Sigmoid colon (tissue), 7 donors: ENCODE data around the gene PLXNB1. TPM values are rescaled to one million over a fixed set of nuclear protein-coding genes. Genes with fewer than 3 reads are reported as not detected.

Experiments used
- DNase-seq: peaks from one replicate; pipeline ENCODE4 v3.0.0-alpha.2; 2019
- H3K27ac ChIP-seq, 4 donors: fragments of 200-600 bp; sonication (generic); one replicate each; pipeline ENCODE4 v1.5.1; 2016 to 2019; ENCODE audit warnings: mild to moderate bottlenecking in 1 of 4
- H3K27me3 ChIP-seq, 3 donors: fragments of 200-600 bp; sonication (generic); one replicate each; pipeline ENCODE4 v1.5.1; 2019; ENCODE audit warnings: mild to moderate bottlenecking in 1 of 3
- H3K36me3 ChIP-seq, 4 donors: fragments of 200-600 bp; sonication (generic); one replicate each; pipeline ENCODE4 v1.5.1; 2016 to 2019
- H3K4me1 ChIP-seq, 4 donors: fragments of 200-600 bp; sonication (generic); one replicate each; pipeline ENCODE4 v1.5.1; 2017 to 2019
- H3K4me3 ChIP-seq, 4 donors: fragments of 200-600 bp; sonication (generic); one replicate each; pipeline ENCODE4 v1.5.1; 2017 to 2019; ENCODE audit warnings: mild to moderate bottlenecking in 2 of 4, moderate library complexity in 1 of 4
- H3K9me3 ChIP-seq, 4 donors: fragments of 200-600 bp in 3 of 4; sonication (generic) in 3 of 4; one replicate each; pipeline versions ENCODE4 v1.5.1 to v1.6.1; 2013 to 2019
- CTCF ChIP-seq, 4 experiments: fragments of 450-650 bp in 3 of 4; fragments of 200-600 bp in 1 of 4; IDR thresholded peaks; one replicate each; pipeline ENCODE4 v1.5.1; 2016 to 2019; ENCODE audit warnings: antibody characterized with exemption in 4 of 4, mild to moderate bottlenecking in 3 of 4, moderate library complexity in 2 of 4
- EP300 ChIP-seq, 4 donors: sonication (generic); formaldehyde crosslinking; IDR thresholded peaks; one replicate each; pipeline ENCODE4 v1.6.1; 2017; ENCODE audit warnings: antibody characterized with exemption in 4 of 4
- POLR2A ChIP-seq, 2 donors: fragments of 450-650 bp; IDR thresholded peaks; one replicate each; pipeline ENCODE4 v1.6.1; 2016; ENCODE audit warnings: antibody characterized with exemption in 2 of 2, mild to moderate bottlenecking in 2 of 2, moderate library complexity in 2 of 2
- POLR2AphosphoS5 ChIP-seq, 4 donors: sonication (generic); formaldehyde crosslinking; IDR thresholded peaks; one replicate each; pipeline ENCODE4 v1.6.1; 2017; ENCODE audit warnings: antibody characterized with exemption in 4 of 4
- WGBS, 2 donors: extraction: QIAGEN DNeasy Blood & Tissue Kit; methylation state at CpG; one replicate each; pipeline ENCODE4 v1.1.7; 2013; 5-methylcytosine and 5-hydroxymethylcytosine counted together
- intact Hi-C: fragments of 100-400 bp; cut with DNase I; formaldehyde crosslinking; loops from one replicate; pipeline ENCODE4 v1.15.1; 2023
- polyA plus RNA-seq, 3 donors: library from polyadenylated mRNA; stranded (reverse); fragments of 200-250 nt; gene quantifications; one replicate each; pipeline ENCODE4 v1.2.3, GENCODE V29; 2013
- total RNA-seq, 4 donors: library from RNA; depleted of rRNA; stranded (reverse); fragments of >200 nt; gene quantifications; one replicate each; pipeline ENCODE4 v1.1.0, GENCODE V29; 2016
- donor health status: healthy with polysubstance abuse.
- donor health status: Bipolar disorder and iron deficiency.
- donor health status: healthy.

Gene PLXNB1
- total and polyA plus RNA-seq, 7 donors: 10.2 to 162 (median 65.7) TPM

DNA sequence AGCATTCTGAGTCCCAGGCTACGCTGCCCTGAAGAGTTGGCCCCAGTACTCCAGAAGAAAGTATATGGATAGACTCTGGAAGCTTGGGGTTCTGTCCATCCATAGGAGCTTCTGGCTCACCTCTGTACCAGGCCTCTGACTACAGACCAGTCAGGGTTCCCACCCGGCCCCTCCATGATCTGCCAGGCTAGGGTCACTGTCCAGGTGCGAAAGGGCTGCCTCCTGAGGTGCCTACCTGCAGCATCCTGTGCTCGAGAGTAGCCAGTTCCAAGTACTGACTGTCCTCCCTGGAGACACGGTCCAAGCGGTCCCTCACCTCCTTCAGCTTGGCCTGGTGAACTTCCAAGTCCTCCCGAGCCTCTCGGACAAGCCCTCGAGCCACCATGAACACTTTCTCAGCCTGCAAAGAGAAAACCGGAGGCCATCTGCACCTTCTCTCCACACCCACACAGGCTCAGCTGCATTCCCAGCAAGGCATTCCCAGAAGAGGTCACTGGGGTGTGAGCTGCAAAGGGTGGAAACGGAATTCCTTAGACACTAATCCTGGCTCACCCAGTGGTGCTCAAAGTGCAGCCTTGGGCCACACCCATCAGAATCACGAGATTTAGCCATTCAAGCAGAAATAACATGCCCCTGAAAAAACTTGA is 3.7 kb upstream of the PLXNB1 start:
- no peak overlapping the region for H3K4me3 ChIP-seq
- DNase-seq: peak; percentile 80
- H3K27me3 ChIP-seq: no peaks in the 10 kb centered on the region
- H3K4me1 ChIP-seq: peaks cover 0 to 37% (median 25%) of the 10 kb centered on the region in 4 donors
- peak overlapping the region; percentile 68 to 96 (median 93) for H3K27ac ChIP-seq
- H3K9me3 ChIP-seq: no peaks in the 10 kb centered on the region
- intact Hi-C loops: loop anchor here (10.0 kb wide), 1 partner anchor 239 kb away; no protein-coding TSS in a partner anchor
- WGBS, 2 donors: 40 to 75% methylated on average over 12 of the region's 12 CpGs
- TF ChIP-seq POLR2AphosphoS5 (IDR thresholded peaks at IDR 0.05): peak in 1 of 4 donors; percentile 22
- TF ChIP-seq EP300 (IDR thresholded peaks at IDR 0.05): no peak
- no peak for TF ChIP-seq POLR2A (IDR thresholded peaks at IDR 0.05)
- peaks cover 0 to 19% (median 6%) of the 10 kb centered on the region in 4 donors for H3K36me3 ChIP-seq

DNA sequence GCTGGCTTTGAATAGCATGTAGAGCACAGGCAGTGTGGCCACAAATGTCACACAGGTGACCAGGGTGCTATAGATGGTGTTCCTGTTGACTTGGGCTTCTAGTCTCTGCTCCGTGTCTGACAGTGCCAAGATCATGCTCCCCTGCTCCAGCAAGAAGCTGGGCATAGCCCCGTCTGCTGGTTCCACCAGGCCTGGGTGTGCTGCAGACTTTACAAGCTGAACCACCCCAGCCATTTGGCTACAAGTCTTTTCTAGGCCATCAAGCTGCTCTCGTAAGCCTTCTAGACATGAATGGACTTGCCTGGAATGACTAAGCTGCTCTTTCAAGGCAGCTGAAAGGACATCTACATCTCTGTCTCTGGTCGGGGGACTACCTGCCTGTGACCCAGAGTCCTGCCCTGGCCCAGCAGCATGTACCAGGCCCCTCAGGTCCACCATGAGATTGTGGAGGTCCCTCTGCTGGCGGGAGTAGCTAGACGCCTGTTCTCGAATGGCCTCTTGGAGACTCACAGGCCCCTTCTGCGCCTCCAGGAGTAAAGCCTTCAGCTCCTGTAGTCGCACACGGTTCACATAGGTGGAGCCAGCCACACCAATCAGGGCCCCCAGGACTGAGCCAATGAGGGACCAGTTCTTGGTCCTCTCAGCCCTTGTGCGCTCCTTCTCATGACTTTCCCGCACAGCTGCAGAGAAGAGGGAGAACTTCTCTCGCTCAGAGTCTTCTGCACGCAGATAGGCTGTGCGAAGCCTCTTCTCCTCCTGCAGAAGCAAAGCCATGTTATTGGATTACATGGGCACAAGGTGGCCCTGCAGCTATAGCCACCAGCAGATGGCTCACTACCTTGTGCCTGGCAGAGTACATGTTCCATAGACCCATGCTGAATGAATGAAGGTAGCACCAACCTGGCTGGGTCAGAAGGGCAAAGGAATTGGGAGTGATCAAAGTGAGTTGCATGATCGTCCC is 2.8 kb upstream of the PLXNB1 start:
- Histone ChIP-seq H3K36me3 (peaks cover 0 to 19% (median 6%) of the 10 kb centered on the region in 4 donors), H3K4me1 (peaks cover 0 to 46% (median 33%) of the 10 kb centered on the region in 4 donors), H3K4me3 (no peak overlapping the region), H3K27me3 (no peaks in the 10 kb centered on the region), H3K9me3 (no peaks in the 10 kb centered on the region), H3K27ac (peak overlapping the region; percentile 68 to 96 (median 93))
- 84 to 88% methylated on average over 16 of the region's 16 CpGs for WGBS, 2 donors
- intact Hi-C loops: loop anchor here (10.0 kb wide), 1 partner anchor 238 kb away; no protein-coding TSS in a partner anchor
- peak; percentile 59 for DNase-seq
- TF ChIP-seq POLR2AphosphoS5 (IDR thresholded peaks at IDR 0.05): no peak

DNA sequence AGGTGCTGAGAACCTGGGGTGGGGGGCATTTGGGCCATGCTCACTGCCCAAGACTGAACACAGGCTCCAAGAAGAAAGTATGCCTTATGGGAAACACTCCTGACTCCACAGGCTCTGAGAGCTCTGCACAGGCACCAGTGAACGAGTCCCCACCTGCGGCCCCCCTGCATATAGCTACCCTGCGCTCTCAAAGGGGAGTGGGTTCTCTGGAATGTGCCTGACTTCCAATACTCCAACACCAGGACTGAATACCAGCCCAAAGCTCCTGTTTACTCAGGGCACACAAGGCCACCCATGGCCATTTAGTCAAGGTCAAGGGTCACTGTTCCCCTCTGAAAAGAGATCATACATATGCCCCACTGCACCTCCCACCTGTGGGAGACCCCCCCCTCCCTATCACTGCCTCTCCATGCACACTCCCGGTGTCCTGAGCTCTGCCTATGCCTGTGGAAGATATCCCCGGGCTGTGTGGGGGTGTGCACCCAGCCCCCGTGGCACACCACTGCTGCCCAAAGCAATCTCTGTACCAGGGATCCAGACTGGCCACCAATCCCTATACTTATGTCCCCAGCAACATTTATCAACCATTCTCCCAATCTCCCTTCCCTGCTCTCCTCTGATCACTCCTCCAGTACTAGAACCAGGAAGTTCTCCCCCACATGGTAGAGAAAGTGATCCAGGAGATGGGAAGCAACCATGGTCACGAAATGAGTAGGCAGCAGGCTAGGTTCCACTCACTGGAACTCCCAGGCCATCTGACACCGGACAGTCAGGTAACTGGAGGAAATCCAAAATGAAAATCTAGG is 1.5 kb upstream of the PLXNB1 start:
- no peak overlapping the region for H3K4me3 ChIP-seq
- TF ChIP-seq CTCF (IDR thresholded peaks at IDR 0.05) (no peak), POLR2A (IDR thresholded peaks at IDR 0.05) (no peak), POLR2AphosphoS5 (IDR thresholded peaks at IDR 0.05) (no peak), EP300 (IDR thresholded peaks at IDR 0.05) (no peak)
- peaks cover 0 to 19% (median 6%) of the 10 kb centered on the region in 4 donors for H3K36me3 ChIP-seq
- no peaks in the 10 kb centered on the region for H3K27me3 ChIP-seq
- peak; percentile 58 for DNase-seq
- no peaks in the 10 kb centered on the region for H3K9me3 ChIP-seq
- 89 to 92% methylated on average over 8 of the region's 8 CpGs for WGBS, 2 donors
- H3K27ac ChIP-seq: peak overlapping the region; percentile 92 to 96 (median 93)
- intact Hi-C loops: loop anchor here (10.0 kb wide), 1 partner anchor 237 kb away; no protein-coding TSS in a partner anchor
- peaks cover 0 to 58% (median 46%) of the 10 kb centered on the region in 4 donors for H3K4me1 ChIP-seq

DNA sequence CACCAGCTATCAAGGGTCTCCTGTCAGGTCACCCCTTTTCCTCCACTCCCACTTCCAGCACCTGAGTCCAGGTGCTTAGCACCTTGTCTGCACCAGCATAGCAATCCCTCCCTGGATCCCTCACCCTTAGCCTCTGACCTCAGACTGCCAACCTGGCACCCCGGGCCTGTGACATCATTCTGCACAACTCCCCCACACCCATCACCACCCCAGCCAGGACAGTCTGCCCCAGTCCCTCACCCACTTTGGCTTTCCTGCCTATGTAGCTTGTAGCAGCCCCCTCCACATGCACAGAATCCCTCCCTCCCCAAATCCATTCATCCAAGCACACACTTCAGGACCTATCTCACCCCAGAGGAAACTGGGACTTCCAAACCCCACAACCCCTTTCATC is 819 bp upstream of the PLXNB1 start:
- peak; percentile 62 for DNase-seq
- Histone ChIP-seq H3K9me3 (no peaks in the 10 kb centered on the region), H3K4me3 (no peak overlapping the region), H3K4me1 (peaks cover 0 to 63% (median 52%) of the 10 kb centered on the region in 4 donors), H3K27me3 (no peaks in the 10 kb centered on the region), H3K27ac (peak overlapping the region; percentile 92 to 96 (median 93)), H3K36me3 (peaks cover 0 to 19% (median 6%) of the 10 kb centered on the region in 4 donors)
- intact Hi-C loops: loop anchor here (10.0 kb wide), 1 partner anchor 236 kb away; no protein-coding TSS in a partner anchor
- WGBS, 2 donors: 41 to 79% methylated on average over 1 of the region's 1 CpG
- no peak for TF ChIP-seq POLR2AphosphoS5 (IDR thresholded peaks at IDR 0.05)
- no peak for TF ChIP-seq POLR2A (IDR thresholded peaks at IDR 0.05)
- no peak for TF ChIP-seq EP300 (IDR thresholded peaks at IDR 0.05)
- TF ChIP-seq CTCF (IDR thresholded peaks at IDR 0.05): no peak

- 1% methylated on average over 86 of the region's 86 CpGs for WGBS, 2 donors
- H3K4me1 ChIP-seq: peaks cover 0 to 63% (median 59%) of the 10 kb centered on the region in 4 donors
Observed at GRCh38 chr3:48429317-48429959, 448 bp downstream of the PLXNB1 start.

More at GRCh38 chr3:48429317-48429959, 448 bp downstream of the PLXNB1 start:
- Histone ChIP-seq H3K4me3 (peak overlapping the region; percentile 63 to 93 (median 76)), H3K9me3 (no peaks in the 10 kb centered on the region), H3K36me3 (peaks cover 0 to 19% (median 6%) of the 10 kb centered on the region in 4 donors), H3K27ac (peak overlapping the region; percentile 92 to 96 (median 93)), H3K27me3 (no peaks in the 10 kb centered on the region)
- intact Hi-C loops: loop anchor here (2.0 kb wide), 1 partner anchor 27 kb away; no protein-coding TSS in a partner anchor
- DNase-seq: peak; percentile 86
- no peak for TF ChIP-seq CTCF (IDR thresholded peaks at IDR 0.05)
- TF ChIP-seq POLR2AphosphoS5 (IDR thresholded peaks at IDR 0.05): peak in 2 of 4 donors; percentile 33 to 72
